CD14-positive monocyte (primary cell): ENCODE measurements around the gene MLLT3. TPM values are rescaled to one million over a fixed set of nuclear protein-coding genes. Genes with fewer than 3 reads are reported as not detected.

Source experiments
- DNase-seq, 3 donors: peaks; one replicate each; pipeline ENCODE4 v3.0.0-alpha.2; 2011 to 2022
- H2AFZ ChIP-seq: 2 replicates; pipeline ENCODE4 v1.6.0; 2012; ENCODE audit warnings: mild to moderate bottlenecking, low read depth, low read length, inconsistent platforms; ENCODE audit not compliant: insufficient read depth, poor library complexity, severe bottlenecking
- H3K27ac ChIP-seq, 2 donors: 1 replicate in 1 of 2; 2 replicates in 1 of 2; pipeline ENCODE4 v1.5.1; 2012 to 2013; ENCODE audit warnings: low read length in 2 of 2, control low read depth in 1 of 2, inconsistent platforms in 1 of 2, low read depth in 1 of 2, mild to moderate bottlenecking in 1 of 2
- H3K27me3 ChIP-seq, 2 donors: one replicate each; pipeline versions ENCODE4 v1.6.0 to v1.6.1; 2011 to 2013; ENCODE audit warnings: low read length in 2 of 2; ENCODE audit not compliant: control insufficient read depth in 2 of 2, insufficient read depth in 2 of 2
- H3K36me3 ChIP-seq, 2 donors: replicated peaks in 1 of 2; 1 replicate in 1 of 2; 2 replicates in 1 of 2; pipeline versions ENCODE4 v1.5.1 to v1.6.1; 2012 to 2013; ENCODE audit warnings: low read length in 2 of 2, control low read depth in 1 of 2, inconsistent platforms in 1 of 2, mild to moderate bottlenecking in 1 of 2; ENCODE audit not compliant: insufficient read depth in 2 of 2, control insufficient read depth in 1 of 2
- H3K4me1 ChIP-seq, 2 donors: 1 replicate in 1 of 2; 2 replicates in 1 of 2; pipeline versions ENCODE4 v1.5.1 to v1.6.1; 2012 to 2013; ENCODE audit warnings: low read length in 2 of 2, control low read depth in 1 of 2, inconsistent platforms in 1 of 2, mild to moderate bottlenecking in 1 of 2, moderate library complexity in 1 of 2; ENCODE audit not compliant: insufficient read depth in 2 of 2, control insufficient read depth in 1 of 2
- H3K4me2 ChIP-seq: replicated peaks from 2 replicates; pipeline ENCODE3; 2012; ENCODE audit warnings: low read length, moderate library complexity, mild to moderate bottlenecking; ENCODE audit not compliant: poor library complexity, severe bottlenecking; ENCODE audit errors: extremely low read depth
- H3K4me3 ChIP-seq, 3 experiments: fragments of 200-600 bp in 1 of 3; sonication (generic) in 1 of 3; replicated peaks in 1 of 3; 1 replicate in 2 of 3; 2 replicates in 1 of 3; pipeline ENCODE4 v1.5.1; 2011 to 2013; ENCODE audit warnings: low read length in 3 of 3, mild to moderate bottlenecking in 3 of 3, control low read depth in 2 of 3, low read depth in 2 of 3, inconsistent platforms in 1 of 3, moderate library complexity in 1 of 3
- H3K79me2 ChIP-seq: 2 replicates; pipeline ENCODE4 v1.6.0; 2012; ENCODE audit warnings: mild to moderate bottlenecking, control low read depth, inconsistent platforms, low read length, moderate library complexity; ENCODE audit not compliant: insufficient read depth
- H3K9ac ChIP-seq: 2 replicates; pipeline ENCODE4 v1.6.0; 2017; ENCODE audit warnings: low read length, mild to moderate bottlenecking; ENCODE audit not compliant: insufficient read depth, poor library complexity, severe bottlenecking
- H3K9me3 ChIP-seq, 2 donors: replicated peaks in 1 of 2; 1 replicate in 1 of 2; 2 replicates in 1 of 2; pipeline versions ENCODE4 v1.5.1 to v1.6.1; 2012 to 2013; ENCODE audit warnings: low read length in 2 of 2, control low read depth in 1 of 2; ENCODE audit not compliant: control insufficient read depth in 1 of 2, insufficient read depth in 1 of 2
- H4K20me1 ChIP-seq: 2 replicates; pipeline ENCODE4 v1.6.0; 2012; ENCODE audit warnings: mild to moderate bottlenecking, low read length, control low read depth, moderate library complexity; ENCODE audit not compliant: insufficient read depth
- H3K27ac Mint-ChIP-seq, 7 donors: one replicate each; pipeline ENCODE4 v1.8.0; 2020; ENCODE audit warnings: mild to moderate bottlenecking in 7 of 7, mixed read lengths in 7 of 7, moderate library complexity in 6 of 7, inconsistent platforms in 2 of 7
- H3K27me3 Mint-ChIP-seq, 3 donors: one replicate each; pipeline ENCODE4 v1.8.0; 2021 to 2022; ENCODE audit warnings: low read depth in 3 of 3, mild to moderate bottlenecking in 3 of 3, mixed read lengths in 3 of 3, moderate library complexity in 3 of 3, inconsistent platforms in 1 of 3
- H3K36me3 Mint-ChIP-seq, 2 donors: one replicate each; pipeline ENCODE4 v1.8.0; 2020; ENCODE audit warnings: mixed read lengths in 2 of 2, inconsistent platforms in 1 of 2, mild to moderate bottlenecking in 1 of 2
- H3K4me1 Mint-ChIP-seq: one replicate; pipeline ENCODE4 v1.8.0; 2020; ENCODE audit warnings: mild to moderate bottlenecking, mixed read lengths
- H3K4me3 Mint-ChIP-seq, 2 donors: one replicate each; pipeline ENCODE4 v1.8.0; 2020; ENCODE audit warnings: mild to moderate bottlenecking in 2 of 2, mixed read lengths in 2 of 2, moderate library complexity in 1 of 2
- H3K9me3 Mint-ChIP-seq, 7 donors: one replicate each; pipeline ENCODE4 v1.8.0; 2020 to 2022; ENCODE audit warnings: mixed read lengths in 7 of 7, mild to moderate bottlenecking in 6 of 7, moderate library complexity in 6 of 7, inconsistent platforms in 2 of 7
- CTCF ChIP-seq: fragments of 200-600 bp; IDR thresholded peaks from one replicate; pipeline ENCODE4 v1.8.0; 2022; ENCODE audit warnings: antibody characterized with exemption, mild to moderate bottlenecking
- WGBS: methylation state at CpG from one replicate; pipeline ENCODE4 v1.1.5; 2013; ENCODE audit warnings: missing lambda C conversion rate; ENCODE audit not compliant: insufficient coverage; 5-methylcytosine and 5-hydroxymethylcytosine counted together
- intact Hi-C, 2 donors: fragments of 100-400 bp; cut with micrococcal nuclease; formaldehyde crosslinking; loops; one replicate each; pipeline versions ENCODE4 v1.15.0 to v1.15.1; 2023
- polyA plus RNA-seq, 3 donors: library from polyadenylated mRNA; depleted of rRNA in 1 of 3; unstranded in 2 of 3; stranded (reverse) in 1 of 3; fragments of 300-500 nt in 2 of 3; fragments of >200 nt in 1 of 3; fragmentation: Illumina TruSeq in 2 of 3; gene quantifications; 1 replicate in 2 of 3; 2 replicates in 1 of 3; pipeline ENCODE4 v1.2.3, GENCODE V29; 2012 to 2021

MLLT3 gene
- polyA plus RNA-seq, 3 donors = 0.81 to 2.3 (median 1.5) TPM

GRCh38 chr9:20632705-20633104 lies 10.4 kb upstream of the MLLT3 start:
- no peaks in the 10 kb centered on the region for H3K27me3 ChIP-seq
- no peak overlapping the region for H3K4me2 ChIP-seq
- no peaks in the 10 kb centered on the region for H3K9me3 ChIP-seq
- no peaks in the 10 kb centered on the region for H3K79me2 ChIP-seq
- no peaks in the 10 kb centered on the region for H3K4me1 ChIP-seq
- TF ChIP-seq CTCF = no peak
- WGBS = no CpG with 5 or more reads among the region's 2 CpGs
- Mint-ChIP-seq H3K9me3 (no peaks in the 10 kb centered on the region), H3K4me3 (no peak overlapping the region), H3K36me3 (no peaks in the 10 kb centered on the region), H3K4me1 (no peaks in the 10 kb centered on the region), H3K27me3 (peaks cover 0 to 2% (median 0%) of the 10 kb centered on the region in 3 donors), H3K27ac (no peak overlapping the region)
- DNase-seq = no peak
- H4K20me1 ChIP-seq = no peaks in the 10 kb centered on the region
- H2AFZ ChIP-seq = no peak overlapping the region
- intact Hi-C loops = no loop called here
- H3K27ac ChIP-seq = no peak overlapping the region
- H3K4me3 ChIP-seq = no peak overlapping the region
- H3K9ac ChIP-seq = no peak overlapping the region
- no peaks in the 10 kb centered on the region for H3K36me3 ChIP-seq

- Mint-ChIP-seq H3K9me3 (no peaks in the 10 kb centered on the region), H3K4me3 (no peak overlapping the region), H3K27ac (no peak overlapping the region), H3K27me3 (peaks cover 0 to 2% (median 0%) of the 10 kb centered on the region in 3 donors), H3K36me3 (no peaks in the 10 kb centered on the region), H3K4me1 (no peaks in the 10 kb centered on the region)
- intact Hi-C loops = no loop called here
- H3K9me3 ChIP-seq = no peaks in the 10 kb centered on the region
- WGBS = 83% methylated on average over 2 of the region's 4 CpGs
- no peak overlapping the region for H3K27ac ChIP-seq
- H3K4me3 ChIP-seq = no peak overlapping the region
- H3K4me2 ChIP-seq = no peak overlapping the region
- DNase-seq = no peak
- H3K79me2 ChIP-seq = no peaks in the 10 kb centered on the region
- no peaks in the 10 kb centered on the region for H4K20me1 ChIP-seq
- no peaks in the 10 kb centered on the region for H3K36me3 ChIP-seq
- TF ChIP-seq CTCF = no peak
- no peaks in the 10 kb centered on the region for H3K4me1 ChIP-seq
- H2AFZ ChIP-seq = no peak overlapping the region
- H3K27me3 ChIP-seq = no peaks in the 10 kb centered on the region
- H3K9ac ChIP-seq = no peak overlapping the region
Observed at GRCh38 chr9:20630241-20630943, 8.1 kb upstream of the MLLT3 start.
